IMR-90 (cell line): Measurements from ENCODE around the gene RXRG. TPM values are rescaled to one million over a fixed set of nuclear protein-coding genes. Genes with fewer than 3 reads are reported as not detected.

ENCODE experiments used
- ATAC-seq: fragments of 200-7000 bp; cut with Tn5 transposase; 2 replicates; pipeline ENCODE4 v1.9.1; 2020; ENCODE audit warnings: low read depth, mild to moderate bottlenecking, moderate library complexity
- BruUV-seq: library from RNA; stranded (reverse); fragments of 400-500 nt; replicated peaks from 2 replicates; lab custom pipeline; 2021; lab: Mats Ljungman, UMichigan
- CTCF ChIA-PET: fragments of 300-600 bp; formaldehyde crosslinking; extraction: SDS; loops from one replicate; lab custom pipeline; 2021; ENCODE audit warnings: antibody characterized with exemption; lab: Yijun Ruan, JAX
- POLR2A ChIA-PET: fragments of 300-600 bp; sonication (Branson Sonifier 250); formaldehyde crosslinking; loops from one replicate; lab custom pipeline; 2022; ENCODE audit warnings: antibody characterized with exemption; ENCODE audit not compliant: unreplicated experiment; lab: Charles Lee
- DNase-seq: peaks from one replicate; pipeline ENCODE4 v3.0.0; 2013
- H2AFZ ChIP-seq: replicated peaks from 2 replicates; pipeline ENCODE3; 2013; ENCODE audit warnings: low read length, mild to moderate bottlenecking; ENCODE audit not compliant: poor library complexity
- H2AK5ac ChIP-seq: 2 replicates; pipeline ENCODE4 v1.6.1; 2013; ENCODE audit warnings: low read depth, low read length, inconsistent platforms
- H2AK9ac ChIP-seq: replicated peaks from 2 replicates; pipeline ENCODE3; 2013; ENCODE audit warnings: mild to moderate bottlenecking, low read depth, low read length, moderate library complexity; ENCODE audit not compliant: poor library complexity
- H2BK120ac ChIP-seq: 2 replicates; pipeline ENCODE4 v1.6.1; 2013; ENCODE audit warnings: low read depth, low read length, inconsistent platforms
- H2BK15ac ChIP-seq: 3 replicates; pipeline ENCODE4 v1.6.1; 2013; ENCODE audit warnings: low read depth, low read length, inconsistent platforms
- H2BK20ac ChIP-seq: 2 replicates; pipeline ENCODE4 v1.6.1; 2013; ENCODE audit warnings: low read depth, mild to moderate bottlenecking, inconsistent platforms, low read length, moderate library complexity
- H2BK5ac ChIP-seq: 2 replicates; pipeline ENCODE4 v1.6.1; 2013; ENCODE audit warnings: mild to moderate bottlenecking, low read depth, low read length, inconsistent platforms; ENCODE audit not compliant: poor library complexity, severe bottlenecking
- H3K14ac ChIP-seq: replicated peaks from 2 replicates; pipeline ENCODE4 v1.6.1; 2013; ENCODE audit warnings: low read depth, low read length, inconsistent platforms
- H3K18ac ChIP-seq: 2 replicates; pipeline ENCODE4 v1.6.1; 2013; ENCODE audit warnings: low read depth, low read length, control low read depth
- H3K23ac ChIP-seq: 2 replicates; pipeline ENCODE4 v1.6.1; 2013; ENCODE audit warnings: low read depth, low read length, inconsistent platforms
- H3K27ac ChIP-seq: 2 replicates; pipeline ENCODE4 v1.5.1; 2013; ENCODE audit warnings: mild to moderate bottlenecking, control low read depth, low read length; ENCODE audit not compliant: insufficient read depth
- H3K27me3 ChIP-seq: 2 replicates; pipeline ENCODE4 v1.6.1; 2013; ENCODE audit warnings: low read length; ENCODE audit not compliant: control insufficient read depth, insufficient read depth
- H3K36me3 ChIP-seq: 2 replicates; pipeline ENCODE4 v1.6.1; 2013; ENCODE audit warnings: low read length, mixed read lengths; ENCODE audit not compliant: control insufficient read depth, insufficient read depth
- H3K4ac ChIP-seq: 2 replicates; pipeline ENCODE4 v1.6.1; 2013; ENCODE audit warnings: low read depth, low read length, inconsistent platforms
- H3K4me1 ChIP-seq: 2 replicates; pipeline ENCODE4 v1.6.1; 2013; ENCODE audit warnings: low read length, mixed read lengths; ENCODE audit not compliant: control insufficient read depth, insufficient read depth
- H3K4me2 ChIP-seq: 2 replicates; pipeline ENCODE4 v1.6.1; 2013; ENCODE audit warnings: low read depth, mild to moderate bottlenecking, control low read depth, low read length, moderate library complexity
- H3K4me3 ChIP-seq: 2 replicates; pipeline ENCODE4 v1.5.1; 2013; ENCODE audit warnings: low read depth, mild to moderate bottlenecking, control low read depth, low read length, moderate library complexity; ENCODE audit not compliant: insufficient read depth
- H3K56ac ChIP-seq: 2 replicates; pipeline ENCODE4 v1.6.1; 2013; ENCODE audit warnings: low read length, inconsistent platforms; ENCODE audit not compliant: insufficient read depth; ENCODE audit errors: extremely low read depth
- H3K79me1 ChIP-seq, 2 experiments: 2 replicates each; pipeline ENCODE4 v1.6.1; 2013; ENCODE audit warnings: low read length in 2 of 2, inconsistent platforms in 1 of 2, low read depth in 1 of 2
- H3K9ac ChIP-seq: 2 replicates; pipeline ENCODE4 v1.6.1; 2013; ENCODE audit warnings: low read depth, low read length, control low read depth
- H3K9me1 ChIP-seq: 2 replicates; pipeline ENCODE4 v1.6.1; 2013; ENCODE audit warnings: low read length, inconsistent platforms; ENCODE audit not compliant: insufficient read depth
- H3K9me3 ChIP-seq: 2 replicates; pipeline ENCODE4 v1.6.1; 2013; ENCODE audit warnings: low read length; ENCODE audit not compliant: control insufficient read depth, insufficient read depth
- H4K20me1 ChIP-seq: 2 replicates; pipeline ENCODE4 v1.6.1; 2013; ENCODE audit warnings: low read length, inconsistent platforms; ENCODE audit not compliant: insufficient read depth
- H4K5ac ChIP-seq: 2 replicates; pipeline ENCODE4 v1.6.1; 2013; ENCODE audit warnings: mild to moderate bottlenecking, low read depth, low read length, control low read depth
- H4K8ac ChIP-seq, 2 experiments: 2 replicates each; pipeline ENCODE4 v1.6.1; 2013; ENCODE audit warnings: low read depth in 2 of 2, low read length in 2 of 2, control low read depth in 1 of 2, inconsistent platforms in 1 of 2
- H4K91ac ChIP-seq: 2 replicates; pipeline ENCODE4 v1.6.1; 2013; ENCODE audit warnings: low read depth, low read length, inconsistent platforms; ENCODE audit not compliant: insufficient read depth
- POLR2A ChIP-seq: IDR thresholded peaks from 2 replicates; pipeline ENCODE4 v1.6.1; 2012; ENCODE audit warnings: mild to moderate bottlenecking, low read depth, low read length
- USF2 ChIP-seq: fragments of 150-350 bp; IDR thresholded peaks from 2 replicates; pipeline ENCODE4 v1.6.1; 2017; ENCODE audit warnings: mild to moderate bottlenecking, antibody characterized with exemption, low read length, low read depth
- WGBS, 2 experiments: methylation state at CpG; one replicate each; pipeline versions ENCODE4 v1.1.5 to v1.1.7; 2013; ENCODE audit warnings: missing lambda C conversion rate in 2 of 2; ENCODE audit not compliant: insufficient read length in 1 of 2; ENCODE audit errors: extremely low coverage in 2 of 2; 5-methylcytosine and 5-hydroxymethylcytosine counted together
- dilution Hi-C: fragments of 300-500 bp; cut with HindIII; formaldehyde crosslinking; loops from one replicate; pipeline ENCODE4 v1.14.3; 2018; ENCODE audit warnings: low sequenced_read_pairs; ENCODE audit not compliant: unreplicated experiment
- in situ Hi-C: fragments of 300-500 bp; cut with MboI; formaldehyde crosslinking; loops from 3 replicates; pipeline ENCODE4 v1.14.3; 2019; ENCODE audit warnings: low sequenced_read_pairs, inconsistent platforms, mixed read lengths
- intact Hi-C: fragments of 100-400 bp; cut with micrococcal nuclease; formaldehyde crosslinking; loops from 2 replicates; pipeline ENCODE4 v1.10.0; 2022
- polyA plus RNA-seq, 3 experiments: library from polyadenylated mRNA; depleted of rRNA; stranded (reverse); fragments of >200 nt; gene quantifications; 2 replicates each; pipeline ENCODE4 v1.2.3, GENCODE V29; 2012; ENCODE audit warnings: low replicate concordance in 1 of 3
- total RNA-seq: library from RNA; depleted of rRNA; stranded (reverse); fragments of >200 nt; gene quantifications from 2 replicates; pipeline ENCODE4 v1.2.3, GENCODE V29; 2012

RXRG gene
- total and polyA plus RNA-seq, 2 of the 4 experiments (the other 2 are of a cell fraction), result not detected

DNA sequence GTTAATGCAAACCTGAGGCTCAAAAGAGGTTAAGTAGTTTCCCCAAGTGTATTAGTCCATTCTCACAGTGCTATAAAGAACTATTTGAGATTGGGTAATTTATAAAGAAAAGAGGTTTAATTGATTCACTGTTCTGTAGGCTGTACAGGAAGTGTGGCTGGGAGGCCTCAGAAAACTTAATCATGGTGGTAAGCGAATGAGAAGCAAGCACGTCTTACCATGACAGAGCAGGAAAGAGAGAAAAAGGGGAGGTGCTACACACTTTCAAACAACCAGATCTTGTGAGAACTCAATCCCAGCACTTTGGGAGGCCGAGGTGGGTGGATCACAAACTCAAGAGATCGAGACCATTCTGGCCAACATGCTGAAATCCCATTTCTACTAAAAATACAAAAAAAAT, 38.5 kb upstream of the RXRG start:
- H3K23ac ChIP-seq, result no peak overlapping the region
- TF ChIP-seq POLR2A (no peak), USF2 (no peak)
- no peak overlapping the region for H2BK120ac ChIP-seq
- no peak overlapping the region for H2BK5ac ChIP-seq
- no peak overlapping the region for H3K27ac ChIP-seq
- in situ Hi-C loops, result no loop called here
- ATAC-seq, result no peak
- H3K18ac ChIP-seq, result no peak overlapping the region
- H3K4me3 ChIP-seq, result no peak overlapping the region
- H3K4me2 ChIP-seq, result no peak overlapping the region
- CTCF ChIA-PET, result no interaction called here
- DNase-seq, result no peak
- no peaks in the 10 kb centered on the region for H3K4me1 ChIP-seq
- intact Hi-C loops, result no loop called here
- H3K27me3 ChIP-seq, result peaks cover 3% of the 10 kb centered on the region
- H4K5ac ChIP-seq, result no peak overlapping the region
- no peaks in the 10 kb centered on the region for H3K9me1 ChIP-seq
- no peak overlapping the region for H4K91ac ChIP-seq
- H3K9me3 ChIP-seq, result no peaks in the 10 kb centered on the region
- no peaks in the 10 kb centered on the region for H3K79me1 ChIP-seq
- POLR2A ChIA-PET, result no interaction called here
- H3K36me3 ChIP-seq, result no peaks in the 10 kb centered on the region
- H2AK5ac ChIP-seq, result no peak overlapping the region
- H2AK9ac ChIP-seq, result no peak overlapping the region
- H3K14ac ChIP-seq, result no peak overlapping the region
- no peak overlapping the region for H4K8ac ChIP-seq
- no peak overlapping the region for H2AFZ ChIP-seq
- no CpG with 5 or more reads among the region's 4 CpGs for WGBS, 2 experiments
- no peak overlapping the region for H2BK20ac ChIP-seq
- no TSS peak for BruUV-seq
- dilution Hi-C loops, result no loop called here
- H4K20me1 ChIP-seq, result no peaks in the 10 kb centered on the region
- no peak overlapping the region for H2BK15ac ChIP-seq
- H3K4ac ChIP-seq, result no peak overlapping the region
- H3K9ac ChIP-seq, result no peak overlapping the region
- no peak overlapping the region for H3K56ac ChIP-seq
